GM18858 (cell line): Measurements from ENCODE around the gene SNAPC4.
"Not testable (repeated sequence)": the region's sequence is repeated elsewhere in the genome, so short reads cannot be mapped to it uniquely, and the experiment has no call there.

ENCODE experiments used
- ATAC-seq: cut with Tn5 transposase; IDR thresholded peaks from one replicate; pipeline ENCODE4 v1.9.1; 2021; ENCODE audit not compliant: unreplicated experiment

SNAPC4 gene

GRCh38 chr9:136433849-136434579 lies 34.0 kb upstream of the SNAPC4 start:
- ATAC-seq, result no peak

DNA sequence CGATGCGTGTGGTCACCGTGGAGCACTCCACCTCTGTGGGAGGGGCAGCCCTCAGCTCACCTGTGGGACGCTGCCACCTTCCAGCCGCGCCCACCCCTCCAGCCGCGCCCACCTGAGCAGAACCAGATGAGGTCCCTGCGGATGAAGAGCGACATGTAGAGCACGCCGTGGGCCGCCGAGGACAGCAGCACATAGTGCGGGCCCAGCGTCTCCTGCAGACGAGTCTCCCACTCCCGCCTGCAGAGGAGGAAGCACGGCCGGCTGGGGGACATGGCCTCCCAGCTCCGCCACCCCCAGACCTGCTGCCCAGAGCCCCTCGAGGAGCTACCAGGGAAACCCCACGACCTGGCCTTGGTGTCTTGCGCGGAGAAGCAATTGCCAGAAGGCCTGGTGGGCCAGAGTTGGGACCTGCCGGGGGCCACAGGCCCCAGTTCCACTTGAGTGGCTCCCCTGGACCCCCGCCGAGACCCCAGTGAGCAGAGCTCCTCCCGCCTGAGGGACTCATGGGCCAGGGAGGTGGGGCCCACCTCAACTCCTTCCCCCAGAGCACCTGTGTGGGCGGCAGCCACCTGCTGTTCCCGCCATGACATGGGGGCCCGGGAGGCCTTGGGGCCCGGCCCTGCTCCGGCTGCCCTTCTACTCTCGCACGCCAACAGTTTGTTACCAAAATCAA lies 33.2 kb upstream of the SNAPC4 start:
- ATAC-seq, result no peak

GRCh38 chr9:136432591-136432990 lies 32.6 kb upstream of the SNAPC4 start:
- no peak for ATAC-seq

DNA sequence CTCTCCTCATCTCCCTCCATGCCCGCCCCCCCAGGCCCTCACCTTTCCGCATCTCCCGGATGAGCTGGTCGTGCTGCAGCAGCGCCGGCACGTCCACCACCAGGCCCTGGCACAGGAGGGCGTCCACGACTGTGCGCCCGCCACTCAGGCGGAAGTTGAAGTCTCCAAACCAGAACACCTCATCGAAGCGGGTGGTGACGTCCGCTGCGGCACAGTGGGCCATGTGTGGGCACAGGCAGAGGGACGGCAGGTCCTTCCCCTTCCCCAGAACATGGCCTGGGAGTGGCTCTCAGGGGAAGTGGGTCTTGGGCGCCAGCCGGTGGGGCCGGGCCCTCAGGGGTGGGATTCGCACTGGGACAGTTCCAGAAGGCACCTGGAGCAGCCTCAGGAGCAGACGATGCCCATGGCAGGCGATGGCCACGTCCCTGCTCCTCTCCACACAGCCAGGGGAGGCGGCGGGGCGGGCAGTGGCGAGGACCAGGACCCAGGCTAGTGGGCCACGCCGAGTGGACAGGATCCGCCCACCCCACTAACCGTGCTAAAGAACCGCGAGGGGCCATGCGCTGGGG lies 31.9 kb upstream of the SNAPC4 start:
- no peak for ATAC-seq

DNA sequence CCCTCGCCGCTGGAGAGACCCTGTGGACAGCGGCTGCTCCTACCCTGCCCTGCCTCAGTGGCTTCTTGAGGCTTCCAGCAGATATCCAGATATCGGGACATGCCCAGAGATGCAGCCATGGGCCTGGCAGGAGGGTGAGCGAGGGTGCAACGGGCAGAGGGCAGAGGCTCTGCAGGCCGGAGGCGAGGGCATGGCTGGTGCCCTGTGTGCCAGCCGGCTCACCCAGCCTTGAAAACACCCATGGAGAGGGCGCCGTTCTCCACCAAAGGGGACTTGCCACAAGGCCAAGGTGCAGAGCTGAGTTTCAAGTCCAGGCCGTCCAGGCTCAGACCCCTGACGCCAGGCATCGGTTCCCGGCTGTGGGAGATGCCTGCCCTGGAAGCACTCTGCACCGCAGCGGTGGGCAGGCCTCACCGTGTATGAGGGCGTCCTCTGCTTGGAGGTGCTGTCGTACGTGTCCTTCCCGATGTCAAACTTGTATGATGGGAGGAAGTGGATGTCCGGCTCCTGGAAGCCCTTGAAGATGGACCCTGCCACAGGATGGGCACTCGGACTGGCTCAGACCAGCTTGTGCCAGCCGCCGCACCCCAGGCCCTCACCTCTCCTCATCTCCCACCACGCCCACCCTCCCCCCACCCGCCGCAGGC lies 30.7 kb upstream of the SNAPC4 start:
- ATAC-seq, result no peak

- ATAC-seq, result no peak
Observed at GRCh38 chr9:136429683-136430491, 29.9 kb upstream of the SNAPC4 start.

DNA sequence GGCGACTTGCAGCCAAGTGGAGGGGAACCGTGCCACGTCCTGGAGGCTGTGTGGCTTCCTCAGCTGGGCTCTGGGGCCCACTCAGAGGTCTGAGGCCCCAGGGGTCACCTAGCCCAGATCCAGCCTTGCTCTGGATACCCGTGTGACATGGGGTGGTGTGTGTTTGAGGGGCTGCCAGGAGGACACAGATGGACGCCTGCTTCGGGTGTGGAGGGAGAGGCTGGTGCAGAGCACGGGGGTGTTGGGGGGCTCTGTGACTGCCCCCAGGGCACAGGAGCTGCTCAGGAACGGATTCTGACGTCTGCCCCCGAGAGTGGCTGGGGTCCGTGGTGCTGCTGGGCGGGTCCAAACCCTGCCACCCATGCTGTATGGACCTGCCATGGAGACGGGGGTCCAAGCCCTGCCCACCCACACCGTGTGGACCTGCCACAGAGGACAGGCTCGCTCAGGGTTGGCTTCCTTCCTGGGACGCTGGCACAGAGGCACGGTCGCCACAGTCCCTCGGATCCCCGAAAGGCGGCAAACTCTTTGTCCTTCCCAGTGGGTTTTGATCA lies 29.2 kb upstream of the SNAPC4 start:
- no peak for ATAC-seq

- no peak for ATAC-seq
Observed at GRCh38 chr9:136426787-136427186, 26.8 kb upstream of the SNAPC4 start.

DNA sequence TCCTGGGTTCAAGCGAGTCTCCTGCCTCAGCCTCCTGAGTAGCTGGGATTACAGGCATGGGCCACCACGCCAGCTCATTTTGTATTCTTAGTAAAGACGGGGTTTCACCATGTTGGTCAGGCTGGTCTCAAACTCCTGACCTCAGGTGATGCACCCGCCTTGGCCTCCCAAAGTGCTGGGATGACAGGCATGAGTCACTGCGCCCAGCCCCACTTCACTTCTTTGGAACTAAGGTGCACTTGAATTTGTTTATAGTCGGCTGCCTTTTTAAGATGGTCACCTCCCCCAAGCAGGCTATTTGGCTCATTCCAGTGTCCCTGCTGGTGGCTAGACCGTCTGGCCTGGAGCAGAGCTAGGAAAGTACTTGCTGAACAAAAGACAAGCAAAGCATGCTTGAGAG lies 25.4 kb upstream of the SNAPC4 start:
- not testable (repeated sequence) for ATAC-seq

DNA sequence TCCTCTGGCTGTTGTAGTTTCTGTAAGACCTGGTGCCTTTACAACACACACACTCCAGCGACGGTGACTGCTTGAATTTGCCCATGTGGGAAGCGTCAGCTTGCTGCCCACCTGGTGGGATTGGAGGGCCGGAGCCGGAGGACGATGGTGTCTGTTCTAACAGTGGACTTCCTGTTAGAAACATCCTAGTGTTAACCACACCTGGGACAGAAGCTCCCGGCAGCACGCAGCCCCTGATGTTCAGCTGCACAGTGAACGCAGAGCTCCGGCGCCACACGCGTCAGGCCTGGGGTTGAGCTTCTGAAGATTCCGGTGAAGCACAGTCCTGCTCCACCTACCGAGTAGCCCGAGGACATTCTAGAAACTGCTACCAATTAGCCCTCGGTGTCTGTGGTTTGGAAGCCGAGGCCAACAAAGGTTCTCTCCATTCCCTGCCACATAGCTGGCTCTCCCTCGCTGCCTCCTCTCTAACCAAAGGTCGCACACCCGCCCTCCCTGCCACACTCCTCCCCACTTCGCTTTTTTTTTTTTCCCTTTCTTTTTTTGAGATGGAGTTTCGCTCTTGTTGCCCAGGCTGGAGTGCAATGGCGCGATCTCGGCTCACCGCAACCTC lies 24.9 kb upstream of the SNAPC4 start:
- ATAC-seq, result no peak

GRCh38 chr9:136423432-136424146 lies 23.6 kb upstream of the SNAPC4 start:
- no peak for ATAC-seq

- no peak for ATAC-seq
Observed at GRCh38 chr9:136422876-136423275, 22.9 kb upstream of the SNAPC4 start.

DNA sequence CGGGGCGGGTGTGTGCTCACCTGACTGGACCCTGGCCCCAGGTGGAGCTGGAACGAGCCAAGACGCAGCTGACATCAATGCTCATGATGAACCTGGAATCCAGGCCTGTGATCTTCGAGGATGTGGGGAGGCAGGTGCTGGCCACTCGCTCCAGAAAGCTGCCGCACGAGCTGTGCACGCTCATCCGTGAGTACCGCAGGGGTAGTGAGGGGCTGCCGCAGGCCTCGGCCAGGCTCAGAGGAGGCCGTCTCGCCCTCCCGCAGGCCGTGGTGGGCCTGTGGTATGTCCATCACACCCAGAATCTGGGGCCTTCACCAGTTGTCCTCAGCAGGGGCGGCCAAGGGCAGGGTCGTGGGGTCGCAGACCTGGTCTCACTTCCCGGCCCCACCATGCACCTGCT lies 21.8 kb upstream of the SNAPC4 start:
- ATAC-seq, result no peak

DNA sequence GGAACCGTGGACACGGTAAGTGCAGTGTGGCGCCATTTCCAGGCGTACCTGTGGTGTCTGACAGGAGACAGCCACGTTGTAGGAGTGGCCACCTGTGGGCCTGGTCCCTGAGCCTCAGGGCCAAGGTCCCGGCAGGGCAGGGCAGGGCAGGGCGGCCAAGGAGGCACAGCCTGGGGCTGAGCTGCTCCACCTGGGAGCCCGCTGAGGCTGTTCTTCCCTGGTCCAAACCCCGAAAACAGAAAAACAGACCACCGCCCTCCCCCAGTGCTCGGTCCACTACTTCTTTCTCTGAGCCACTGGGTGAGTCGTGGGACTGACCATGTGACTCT lies 19.1 kb upstream of the SNAPC4 start:
- ATAC-seq, result no peak

- ATAC-seq, result no peak
Observed at GRCh38 chr9:136418182-136419091, 18.5 kb upstream of the SNAPC4 start.

GRCh38 chr9:136416914-136417313 lies 16.9 kb upstream of the SNAPC4 start:
- no peak for ATAC-seq

DNA sequence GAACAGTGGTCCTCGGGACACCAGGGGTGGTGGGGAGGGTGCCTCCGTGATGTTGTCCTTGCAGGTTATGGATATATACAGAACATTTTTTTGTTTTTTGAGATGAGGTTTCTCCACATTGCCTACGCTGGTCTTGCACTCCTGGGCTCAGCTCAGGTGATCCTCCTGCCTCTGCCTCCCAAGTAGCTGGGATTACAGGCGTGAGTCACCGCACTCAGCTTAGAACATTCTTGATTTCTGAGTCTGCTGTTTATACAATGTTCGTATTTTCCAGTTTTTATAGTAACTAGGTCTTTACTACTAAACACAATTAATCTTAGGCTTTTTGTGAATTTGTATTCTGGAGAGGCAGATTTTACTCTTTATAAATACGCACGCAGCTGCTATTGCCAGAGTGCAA lies 16.5 kb upstream of the SNAPC4 start:
- no peak for ATAC-seq

GRCh38 chr9:136412962-136413361 lies 13.0 kb upstream of the SNAPC4 start:
- no peak for ATAC-seq

DNA sequence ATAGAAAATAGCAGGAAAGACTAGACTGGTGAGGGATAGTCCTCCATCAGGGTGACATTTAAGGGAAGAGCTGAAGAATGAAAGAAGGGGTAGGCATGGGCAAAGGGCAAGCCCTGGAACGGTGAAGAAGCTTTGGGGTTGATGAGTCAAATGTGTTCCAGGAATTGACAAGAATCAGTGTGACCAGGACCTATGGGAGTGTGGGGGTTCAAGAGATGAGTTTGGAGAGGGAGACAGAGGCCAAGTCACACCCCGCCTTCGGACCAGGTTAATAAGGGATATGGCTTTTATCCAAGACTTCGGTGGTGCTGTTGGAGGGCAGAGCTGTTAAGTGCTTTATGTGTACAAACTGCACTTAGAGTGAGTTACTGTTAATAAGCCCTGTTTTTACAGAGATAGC lies 11.4 kb upstream of the SNAPC4 start:
- ATAC-seq, result no peak
